ACC112 (cell line): Measurements from ENCODE around the gene CST1.
"Not testable (repeated sequence)": the region's sequence is repeated elsewhere in the genome, so short reads cannot be mapped to it uniquely, and the experiment has no call there.

Experiments
- H2AFZ ChIP-seq: fragments of 200-600 bp; sonication (generic); one replicate; pipeline ENCODE4 v1.6.0; 2017; ENCODE audit warnings: antibody characterized with exemption, low read length; ENCODE audit not compliant: unreplicated experiment
- H3K27ac ChIP-seq: fragments of 200-600 bp; sonication (generic); 2 replicates; pipeline ENCODE4 v1.5.1; 2014; ENCODE audit warnings: low read depth, mild to moderate bottlenecking, antibody characterized with exemption, low read length, moderate library complexity
- H3K27me3 ChIP-seq: fragments of 200-600 bp; sonication (generic); 2 replicates; pipeline ENCODE4 v1.6.1; 2014; ENCODE audit warnings: mild to moderate bottlenecking, antibody characterized with exemption, low read length, moderate library complexity, mixed read lengths; ENCODE audit not compliant: insufficient read depth
- H3K36me3 ChIP-seq: fragments of 200-600 bp; sonication (generic); 2 replicates; pipeline ENCODE4 v1.6.1; 2016; ENCODE audit warnings: mild to moderate bottlenecking, antibody characterized with exemption, low read length, moderate library complexity, mixed read lengths; ENCODE audit not compliant: insufficient read depth
- H3K4me1 ChIP-seq: fragments of 200-600 bp; sonication (generic); one replicate; pipeline ENCODE4 v1.6.1; 2016; ENCODE audit warnings: low read length, mixed read lengths; ENCODE audit not compliant: insufficient read depth, unreplicated experiment, control insufficient read depth
- H3K4me3 ChIP-seq: fragments of 200-600 bp; sonication (generic); 2 replicates; pipeline ENCODE4 v1.5.1; 2014; ENCODE audit warnings: mild to moderate bottlenecking, low read depth, low read length
- H3K79me2 ChIP-seq: fragments of 200-600 bp; sonication (generic); one replicate; pipeline ENCODE4 v1.6.0; 2016; ENCODE audit warnings: low read length; ENCODE audit not compliant: control insufficient read depth, unreplicated experiment, insufficient read depth

Gene CST1

DNA sequence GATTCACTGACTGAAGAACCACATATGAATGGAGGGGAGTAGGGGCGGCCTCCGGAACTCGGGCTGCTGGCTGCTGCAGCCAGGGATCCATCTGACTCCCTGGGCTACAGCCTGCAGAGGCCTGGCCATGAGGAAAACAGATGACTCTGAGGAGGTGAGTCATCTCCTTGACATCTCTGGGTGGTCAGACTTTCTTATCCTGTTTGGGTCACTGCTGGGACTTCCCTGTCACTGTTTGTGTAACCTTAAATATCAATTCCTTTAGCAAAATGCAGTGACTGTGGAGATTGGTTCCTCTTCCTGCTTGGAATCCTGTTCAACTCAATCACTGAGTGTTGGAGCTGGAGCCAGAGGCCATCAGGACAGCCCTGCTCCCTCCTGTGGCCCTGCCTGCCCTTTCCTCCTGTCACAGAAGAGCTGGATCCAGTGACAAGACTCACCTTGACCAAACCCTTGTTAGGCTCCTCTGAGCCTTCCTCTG, 4.4 kb upstream of the CST1 start:
- not testable (repeated sequence) for H3K27me3 ChIP-seq

DNA sequence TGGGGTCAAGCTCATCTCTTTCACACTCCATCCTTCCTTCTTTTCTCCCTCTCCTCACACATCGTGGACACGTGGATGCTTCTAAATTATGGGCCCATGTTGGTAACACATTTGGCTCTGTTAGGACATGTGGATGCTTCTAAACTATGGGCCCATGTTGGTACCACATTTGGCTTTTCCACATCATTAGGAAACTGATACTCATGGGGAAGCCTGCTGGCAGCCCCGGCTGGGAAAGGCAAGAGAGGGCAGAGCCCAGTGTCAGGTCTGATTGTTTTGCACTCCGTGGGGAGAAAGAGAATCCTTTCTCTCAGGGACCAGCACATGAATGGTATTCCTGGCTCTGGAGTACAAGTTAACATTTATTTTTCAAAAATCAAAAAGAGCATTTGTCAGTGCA, 4.0 kb upstream of the CST1 start:
- no peak overlapping the region for H3K4me3 ChIP-seq
- H2AFZ ChIP-seq: no peak overlapping the region
- peaks cover 30% of the 10 kb centered on the region for H3K4me1 ChIP-seq
- H3K36me3 ChIP-seq: no peaks in the 10 kb centered on the region
- H3K27me3 ChIP-seq: no peaks in the 10 kb centered on the region
- no peaks in the 10 kb centered on the region for H3K79me2 ChIP-seq
- H3K27ac ChIP-seq: no peak overlapping the region

More for the DNA sequence above, 4.4 kb upstream of the CST1 start:
- not testable (repeated sequence) for H3K36me3 ChIP-seq, H3K79me2 ChIP-seq
- H2AFZ ChIP-seq: peak overlapping the region; percentile 57
- H3K4me1 ChIP-seq: peaks cover 30% of the 10 kb centered on the region
- H3K4me3 ChIP-seq: peak overlapping the region; percentile 42; the same call in 1 of the 2 replicates
- peak overlapping the region; percentile 69 for H3K27ac ChIP-seq

DNA sequence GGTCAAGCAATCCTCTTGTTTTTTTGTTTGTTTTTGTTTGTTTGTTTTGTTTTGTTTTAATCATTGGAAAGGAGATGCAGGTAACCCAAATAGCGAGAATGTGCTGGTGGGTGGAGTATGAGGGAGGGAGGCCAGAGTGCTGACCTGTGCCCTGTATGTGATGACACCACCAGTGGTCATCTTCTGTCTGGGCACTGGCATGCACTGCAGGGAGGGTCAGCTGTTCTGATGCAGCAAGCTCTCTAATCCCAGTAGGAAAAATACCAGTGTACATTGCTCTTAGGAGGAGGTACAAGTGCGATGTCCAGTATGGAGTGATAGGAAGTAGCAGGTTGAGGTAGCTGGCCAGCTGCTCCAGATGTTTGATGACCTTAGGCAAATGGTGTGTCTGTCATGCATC, 2.9 kb upstream of the CST1 start:
- Histone ChIP-seq H3K27me3 (no peaks in the 10 kb centered on the region), H3K4me1 (peaks cover 30% of the 10 kb centered on the region), H3K79me2 (no peaks in the 10 kb centered on the region), H3K36me3 (no peaks in the 10 kb centered on the region), H3K27ac (no peak overlapping the region), H2AFZ (no peak overlapping the region), H3K4me3 (no peak overlapping the region)

DNA sequence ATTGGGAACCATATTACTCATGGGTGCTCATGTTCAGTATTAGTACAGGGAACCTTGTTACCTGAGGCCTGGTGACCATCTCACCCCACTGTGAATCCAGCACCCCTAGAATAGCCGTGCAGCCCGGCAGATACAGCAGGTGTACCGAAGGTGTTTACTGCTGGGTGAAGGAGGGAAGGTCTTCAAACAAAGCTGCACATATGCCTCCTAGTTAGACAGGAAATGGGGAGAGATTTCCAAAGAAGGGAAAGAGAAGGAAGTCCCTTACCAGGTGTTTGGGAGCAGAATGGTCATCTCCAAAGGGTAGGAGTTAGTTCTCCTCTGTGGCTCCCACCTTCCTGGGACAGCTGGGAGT, 2.4 kb upstream of the CST1 start:
- Histone ChIP-seq H2AFZ (no peak overlapping the region), H3K27ac (no peak overlapping the region), H3K4me1 (peaks cover 30% of the 10 kb centered on the region), H3K27me3 (no peaks in the 10 kb centered on the region), H3K4me3 (no peak overlapping the region), H3K79me2 (no peaks in the 10 kb centered on the region), H3K36me3 (no peaks in the 10 kb centered on the region)

DNA sequence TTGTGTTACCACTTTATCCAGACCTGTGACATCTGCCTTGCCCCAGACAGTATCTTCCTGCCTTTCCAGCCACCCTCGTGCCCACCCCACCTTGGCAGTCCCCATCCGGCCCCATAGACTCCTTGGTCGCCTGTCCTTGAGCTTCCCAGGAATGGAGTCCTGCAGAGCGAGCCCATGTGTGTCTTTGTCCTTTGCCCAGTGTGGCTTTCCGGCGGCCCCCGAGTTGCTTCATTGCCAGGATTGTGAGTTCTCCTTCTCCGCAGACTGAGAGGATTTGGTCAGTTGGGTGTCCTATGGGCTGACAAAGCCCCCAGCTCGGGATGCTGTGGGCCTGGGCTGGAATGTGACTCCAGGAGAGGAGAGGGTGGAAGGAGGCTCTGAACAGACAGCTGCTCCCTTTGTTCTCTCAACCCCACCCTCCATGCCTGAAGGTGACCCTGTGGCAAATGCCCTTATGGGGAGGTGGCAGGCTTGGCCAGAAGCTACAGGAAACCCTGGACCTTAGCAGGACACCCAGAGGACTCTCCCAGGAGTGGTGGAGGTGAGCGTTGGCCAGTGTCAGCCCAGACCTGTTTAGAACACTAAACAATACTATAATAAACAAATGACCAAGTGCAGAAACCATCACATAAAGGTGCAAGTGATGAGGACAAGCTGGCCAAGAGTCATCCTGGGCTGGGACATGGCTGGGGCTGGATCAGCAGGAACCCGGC, 1.9 kb upstream of the CST1 start:
- Histone ChIP-seq H3K4me3 (no peak overlapping the region), H3K27ac (no peak overlapping the region), H3K79me2 (no peaks in the 10 kb centered on the region), H3K4me1 (peaks cover 30% of the 10 kb centered on the region), H3K36me3 (no peaks in the 10 kb centered on the region), H3K27me3 (no peaks in the 10 kb centered on the region), H2AFZ (no peak overlapping the region)

DNA sequence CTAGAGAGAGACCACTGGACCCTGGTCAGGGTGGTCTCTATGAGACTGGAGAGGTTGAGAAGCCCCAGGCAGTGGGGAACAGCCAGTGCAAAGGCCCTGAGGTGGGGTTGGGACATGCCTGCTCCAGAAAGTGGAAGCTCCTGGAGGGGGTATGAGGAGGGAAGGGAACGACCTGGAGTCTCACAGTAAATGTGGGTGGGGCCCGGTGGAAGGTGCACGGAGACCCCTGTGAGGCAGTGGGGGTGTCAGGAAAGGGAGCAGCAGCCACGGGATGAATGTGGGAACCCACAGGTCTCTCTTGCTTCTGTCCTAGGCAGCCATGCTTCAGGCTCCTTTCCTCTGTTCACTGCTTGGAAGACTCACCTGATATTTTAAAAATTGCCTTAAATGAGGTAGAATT, 1.3 kb upstream of the CST1 start:
- Histone ChIP-seq H3K27me3 (no peaks in the 10 kb centered on the region), H3K27ac (no peak overlapping the region), H3K79me2 (no peaks in the 10 kb centered on the region), H3K4me1 (peaks cover 30% of the 10 kb centered on the region), H3K36me3 (no peaks in the 10 kb centered on the region), H2AFZ (no peak overlapping the region), H3K4me3 (no peak overlapping the region)

DNA sequence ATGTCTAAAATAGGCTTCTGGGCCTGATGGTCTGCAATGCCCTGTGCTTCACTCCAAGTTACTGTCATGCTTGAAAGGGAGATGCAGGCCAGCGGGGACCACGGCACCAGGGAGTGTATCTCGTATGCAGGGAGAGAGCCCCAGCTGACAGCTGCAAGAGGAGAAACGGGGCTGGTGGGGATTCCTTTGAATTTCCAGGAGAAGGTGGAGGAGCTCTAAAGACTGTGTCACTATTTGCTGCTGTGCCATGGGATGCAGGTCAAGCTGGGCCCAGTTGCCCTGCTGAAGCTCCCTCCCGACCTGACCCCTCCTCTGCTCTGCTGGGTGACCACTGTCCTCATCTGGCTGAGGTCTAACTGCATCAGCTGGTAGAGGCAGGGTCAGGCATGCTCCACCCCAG, 989 bp downstream of the CST1 start:
- Histone ChIP-seq H3K4me1 (peaks cover 28% of the 10 kb centered on the region), H3K27ac (no peak overlapping the region), H3K4me3 (no peak overlapping the region), H3K79me2 (no peaks in the 10 kb centered on the region), H2AFZ (no peak overlapping the region), H3K27me3 (no peaks in the 10 kb centered on the region), H3K36me3 (no peaks in the 10 kb centered on the region)

DNA sequence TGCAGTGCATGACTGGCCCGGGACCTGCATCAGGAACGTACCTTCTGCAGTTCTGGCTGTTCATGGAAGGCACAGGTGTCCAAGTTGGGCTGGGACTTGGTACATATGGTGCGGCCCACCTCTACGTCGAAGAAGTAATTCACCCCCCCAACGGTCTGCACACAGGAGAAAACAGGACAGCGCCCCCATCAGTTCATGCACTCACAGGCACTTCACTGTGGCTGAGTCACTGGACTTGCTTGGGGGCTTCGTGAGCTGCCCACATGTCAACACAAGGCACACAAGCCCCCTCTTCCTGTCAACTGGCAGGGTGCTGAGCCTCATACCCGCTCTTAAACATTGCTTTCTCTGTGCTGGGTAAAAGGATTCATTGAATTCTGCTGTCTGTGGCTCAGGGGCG, 1.8 kb downstream of the CST1 start:
- not testable (repeated sequence) for H3K27ac ChIP-seq, H2AFZ ChIP-seq, H3K79me2 ChIP-seq, H3K27me3 ChIP-seq, H3K36me3 ChIP-seq, H3K4me3 ChIP-seq
- peaks cover 23% of the 10 kb centered on the region for H3K4me1 ChIP-seq

DNA sequence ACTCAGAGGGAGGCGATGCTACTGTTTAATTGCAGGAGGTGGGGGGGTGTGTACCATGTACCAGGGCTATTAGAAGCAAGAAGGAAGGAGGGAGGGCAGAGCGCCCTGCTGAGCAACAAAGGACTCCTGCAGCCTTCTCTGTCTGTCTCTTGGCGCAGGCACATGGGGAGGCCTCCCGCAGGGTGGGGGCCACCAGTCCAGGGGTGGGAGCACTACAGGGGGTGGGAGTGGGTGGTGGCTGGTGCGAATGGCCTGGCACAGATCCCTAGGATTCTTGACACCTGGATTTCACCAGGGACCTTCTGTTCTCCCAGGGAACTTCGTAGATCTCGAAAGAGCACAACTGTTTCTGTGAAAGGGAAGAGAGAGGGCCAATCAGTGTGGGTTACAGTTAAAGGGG, 3.2 kb downstream of the CST1 start:
- not testable (repeated sequence) for H3K27ac ChIP-seq, H3K36me3 ChIP-seq, H3K27me3 ChIP-seq, H3K79me2 ChIP-seq, H2AFZ ChIP-seq, H3K4me3 ChIP-seq
- peaks cover 13% of the 10 kb centered on the region for H3K4me1 ChIP-seq

DNA sequence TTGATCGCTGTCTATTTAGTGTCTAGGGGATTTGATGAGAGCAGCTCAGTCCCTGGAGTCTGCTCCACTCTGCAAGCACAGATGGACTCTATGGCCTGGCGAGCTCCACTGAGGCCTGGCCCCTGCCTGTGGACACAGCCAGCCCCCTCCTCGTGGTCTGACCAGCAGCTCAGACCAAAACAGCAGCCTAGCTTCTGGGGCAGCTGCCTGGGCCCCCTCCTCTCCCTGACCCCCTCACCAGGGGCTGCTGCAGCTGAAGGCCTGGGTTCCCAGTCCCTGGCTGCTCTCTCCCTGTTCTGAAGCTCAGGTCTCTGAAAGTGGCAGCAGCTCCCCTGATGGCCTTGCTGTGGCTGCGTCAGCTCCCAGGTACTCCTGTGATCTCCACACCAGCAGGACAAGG, 3.6 kb downstream of the CST1 start:
- not testable (repeated sequence) for H3K79me2 ChIP-seq, H2AFZ ChIP-seq, H3K27ac ChIP-seq, H3K36me3 ChIP-seq, H3K4me3 ChIP-seq, H3K27me3 ChIP-seq
- peaks cover 13% of the 10 kb centered on the region for H3K4me1 ChIP-seq

DNA sequence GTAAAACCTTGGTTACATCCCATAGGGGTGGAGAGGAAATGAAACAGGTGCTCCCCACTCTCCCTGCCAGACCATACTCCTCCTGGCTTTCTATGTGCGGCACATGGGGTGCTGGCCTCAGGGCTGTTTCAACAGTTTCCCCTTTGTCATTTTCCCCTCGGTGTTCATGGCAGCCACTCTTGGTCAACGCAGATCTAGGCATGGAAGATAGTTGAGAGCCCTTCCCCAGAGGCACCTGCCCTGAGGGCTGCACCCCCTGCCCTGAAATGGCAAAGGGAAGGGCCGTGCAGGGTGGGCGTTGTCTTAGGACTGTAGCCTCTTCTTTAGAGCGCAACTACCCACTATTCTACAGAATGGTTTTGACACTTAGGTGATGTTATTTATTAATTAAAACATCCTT, 4.4 kb downstream of the CST1 start:
- Histone ChIP-seq H3K27me3 (no peaks in the 10 kb centered on the region), H3K4me3 (no peak overlapping the region), H3K36me3 (no peaks in the 10 kb centered on the region), H3K4me1 (peaks cover 13% of the 10 kb centered on the region), H3K27ac (no peak overlapping the region), H2AFZ (no peak overlapping the region), H3K79me2 (no peaks in the 10 kb centered on the region)
